A549 (cell line): ENCODE measurements around the gene BARX1. TPM values are rescaled to one million over a fixed set of nuclear protein-coding genes. Genes with fewer than 3 reads are reported as not detected.

Source experiments
- ATAC-seq, 2 experiments: fragments of 200-7000 bp in 1 of 2; fragments of >200 bp in 1 of 2; cut with Nextera tagmentation in 1 of 2; cut with Tn5 transposase in 1 of 2; 3 replicates each; pipeline versions ENCODE4 v1.8.0 to v1.9.1; 2018 to 2020; ENCODE audit warnings: mild to moderate bottlenecking in 1 of 2, moderate library complexity in 1 of 2
- CTCF ChIA-PET: fragments of 300-600 bp; sonication (Branson Sonifier 250); formaldehyde crosslinking; extraction: SDS; loops from one replicate; lab custom pipeline; 2021; ENCODE audit warnings: antibody characterized with exemption, inconsistent platforms; lab: Yijun Ruan, JAX
- POLR2A ChIA-PET: fragments of 350-600 bp; formaldehyde crosslinking; extraction: SDS; loops from one replicate; lab custom pipeline; 2021; ENCODE audit warnings: antibody characterized with exemption, inconsistent platforms; lab: Yijun Ruan, JAX
- DNase-seq, 2 experiments: peaks; one replicate each; pipeline versions ENCODE4 v3.0.0 to v3.0.0-alpha.2; 2011 to 2016; ENCODE audit warnings: low read depth in 1 of 2, low spot score in 1 of 2
- FAIRE-seq: peaks from 2 replicates; lab custom pipeline; 2011; peaks lifted over from hg19 to GRCh38; lab: Jason Lieb, UNC
- H3K27ac ChIP-seq, 2 experiments: fragments of >200 bp; sonication (Bioruptor Twin); formaldehyde crosslinking; 3 replicates each; pipeline ENCODE4 v1.5.1; 2016 to 2017
- H3K4me1 ChIP-seq: fragments of >200 bp; sonication (Bioruptor Twin); formaldehyde crosslinking; 3 replicates; pipeline ENCODE4 v1.6.1; 2016
- H3K4me2 ChIP-seq: fragments of >200 bp; sonication (Bioruptor Twin); formaldehyde crosslinking; 3 replicates; pipeline ENCODE4 v1.6.1; 2016
- H3K4me3 ChIP-seq: fragments of >200 bp; sonication (Bioruptor Twin); formaldehyde crosslinking; 3 replicates; pipeline ENCODE4 v1.5.1; 2016
- H3K9me3 ChIP-seq: fragments of >200 bp; sonication (Bioruptor Twin); formaldehyde crosslinking; 3 replicates; pipeline ENCODE4 v1.6.1; 2016
- BHLHE40 ChIP-seq: IDR thresholded peaks from 2 replicates; pipeline ENCODE4 v1.6.1; 2012; ENCODE audit warnings: low read depth, low read length, inconsistent platforms
- CBX2 ChIP-seq: fragments of 200-600 bp; sonication (generic); IDR thresholded peaks from 2 replicates; pipeline ENCODE4 v1.6.1; 2016; ENCODE audit warnings: low read depth, mild to moderate bottlenecking, borderline replicate concordance
- CBX8 ChIP-seq: fragments of 200-600 bp; sonication (generic); IDR thresholded peaks from 2 replicates; pipeline ENCODE4 v1.6.1; 2016
- CEBPB ChIP-seq, 2 experiments: fragments of >200 bp in 1 of 2; sonication (Bioruptor Twin) in 1 of 2; formaldehyde crosslinking in 1 of 2; IDR thresholded peaks; 2 replicates each; pipeline ENCODE4 v1.6.1; 2012 to 2016
- CHD2 ChIP-seq: fragments of 150-350 bp; IDR thresholded peaks from 2 replicates; pipeline ENCODE4 v1.6.1; 2014; ENCODE audit warnings: low read length; ENCODE audit not compliant: partially characterized antibody
- EHF ChIP-seq: fragments of 250-450 bp; sonication (Bioruptor Pico); IDR thresholded peaks from 2 replicates; pipeline ENCODE4 v1.5.0; 2020; ENCODE audit warnings: mild to moderate bottlenecking
- EHMT2 ChIP-seq: fragments of 200-600 bp; sonication (generic); IDR thresholded peaks from 2 replicates; pipeline ENCODE4 v1.6.1; 2016; ENCODE audit warnings: antibody characterized with exemption, low read depth, mild to moderate bottlenecking, moderate library complexity
- HDAC2 ChIP-seq: fragments of 200-600 bp; sonication (generic); IDR thresholded peaks from 2 replicates; pipeline ENCODE4 v1.6.1; 2016
- HEYL ChIP-seq: fragments of 250-450 bp; sonication (Bioruptor Pico); IDR thresholded peaks from 2 replicates; pipeline ENCODE4 v1.8.0; 2021; ENCODE audit warnings: mild to moderate bottlenecking, moderate library complexity
- JUN ChIP-seq, 2 experiments: fragments of >200 bp; sonication (Bioruptor Twin); formaldehyde crosslinking; IDR thresholded peaks; 2 replicates in 1 of 2; 3 replicates in 1 of 2; pipeline ENCODE4 v1.6.1; 2016 to 2017
- MAFK ChIP-seq: fragments of 450-650 bp; IDR thresholded peaks from 2 replicates; pipeline ENCODE4 v1.6.1; 2014; ENCODE audit not compliant: partially characterized antibody
- MYC ChIP-seq: IDR thresholded peaks from 2 replicates; pipeline ENCODE4 v1.6.1; 2012; ENCODE audit warnings: mild to moderate bottlenecking, inconsistent platforms, low read length, improper control_type of control experiment, borderline replicate concordance
- NFE2L2 ChIP-seq: fragments of 150-350 bp; conservative IDR thresholded peaks from 2 replicates; pipeline ENCODE4 v1.6.1; 2014; ENCODE audit warnings: low read length
- POLR2A ChIP-seq: IDR thresholded peaks from 2 replicates; pipeline ENCODE4 v1.6.1; 2012; ENCODE audit warnings: mild to moderate bottlenecking, low read length
- POLR2AphosphoS2 ChIP-seq: conservative IDR thresholded peaks from 2 replicates; pipeline ENCODE4 v1.6.1; 2012; ENCODE audit warnings: low read length, improper control_type of control experiment, inconsistent platforms
- RNF2 ChIP-seq: fragments of 200-600 bp; sonication (generic); IDR thresholded peaks from 2 replicates; pipeline ENCODE4 v1.6.1; 2016; ENCODE audit warnings: low read depth, mild to moderate bottlenecking, antibody characterized with exemption, moderate library complexity, borderline replicate concordance
- SREBF2 ChIP-seq: fragments of 450-650 bp; IDR thresholded peaks from 2 replicates; pipeline ENCODE4 v1.6.1; 2014; ENCODE audit warnings: mild to moderate bottlenecking, moderate library complexity
- TFCP2L1 ChIP-seq: fragments of 250-450 bp; sonication (Bioruptor Pico); IDR thresholded peaks from 2 replicates; pipeline ENCODE4 v1.5.0; 2021; ENCODE audit warnings: mild to moderate bottlenecking
- TP53 ChIP-seq: fragments of 250-450 bp; sonication (Bioruptor Pico); IDR thresholded peaks from 2 replicates; pipeline ENCODE4 v1.5.0; 2021; ENCODE audit warnings: mild to moderate bottlenecking, moderate library complexity
- ZFP36 ChIP-seq: fragments of 450-650 bp; IDR thresholded peaks from 2 replicates; pipeline ENCODE4 v1.6.1; 2014; ENCODE audit warnings: borderline replicate concordance; ENCODE audit not compliant: partially characterized antibody
- WGBS: methylation state at CpG from one replicate; pipeline ENCODE4 v1.1.6; 2017; ENCODE audit errors: missing lambda C conversion rate; 5-methylcytosine and 5-hydroxymethylcytosine counted together
- polyA plus RNA-seq, 4 experiments: library from polyadenylated mRNA; depleted of rRNA in 3 of 4; stranded (reverse); fragments of >200 nt; fragmentation: RNase III in 1 of 4; extraction: RNeasy Plus Mini Kit Qiagen cat#74134 plus additional on column Dnase treatment in 1 of 4; gene quantifications; 2 replicates in 3 of 4; 3 replicates in 1 of 4; pipeline ENCODE4 v1.2.3, GENCODE V29; 2011 to 2017
- TF ChIP-seq, protein P1 (sequence below): IDR thresholded peaks from 2 replicates; pipeline ENCODE4 v1.6.1; 2012
- TF ChIP-seq, protein P2 (sequence below): fragments of 250-450 bp; sonication (Bioruptor Pico); IDR thresholded peaks from 2 replicates; pipeline ENCODE4 v1.5.0; 2021; ENCODE audit warnings: mild to moderate bottlenecking, moderate library complexity, borderline replicate concordance
- TF ChIP-seq, protein P3 (sequence below): fragments of 450-650 bp; IDR thresholded peaks from 2 replicates; pipeline ENCODE4 v1.6.1; 2014; ENCODE audit warnings: antibody characterized with exemption
- TF ChIP-seq, protein P4 (sequence below): fragments of >200 bp; sonication (Bioruptor Twin); formaldehyde crosslinking; IDR thresholded peaks from 3 replicates; pipeline ENCODE4 v1.6.1; 2016

Gene BARX1
- polyA plus RNA-seq, 2 of the 4 experiments (the other 2 are of a cell fraction) = 3.5 to 7.3 TPM

DNA sequence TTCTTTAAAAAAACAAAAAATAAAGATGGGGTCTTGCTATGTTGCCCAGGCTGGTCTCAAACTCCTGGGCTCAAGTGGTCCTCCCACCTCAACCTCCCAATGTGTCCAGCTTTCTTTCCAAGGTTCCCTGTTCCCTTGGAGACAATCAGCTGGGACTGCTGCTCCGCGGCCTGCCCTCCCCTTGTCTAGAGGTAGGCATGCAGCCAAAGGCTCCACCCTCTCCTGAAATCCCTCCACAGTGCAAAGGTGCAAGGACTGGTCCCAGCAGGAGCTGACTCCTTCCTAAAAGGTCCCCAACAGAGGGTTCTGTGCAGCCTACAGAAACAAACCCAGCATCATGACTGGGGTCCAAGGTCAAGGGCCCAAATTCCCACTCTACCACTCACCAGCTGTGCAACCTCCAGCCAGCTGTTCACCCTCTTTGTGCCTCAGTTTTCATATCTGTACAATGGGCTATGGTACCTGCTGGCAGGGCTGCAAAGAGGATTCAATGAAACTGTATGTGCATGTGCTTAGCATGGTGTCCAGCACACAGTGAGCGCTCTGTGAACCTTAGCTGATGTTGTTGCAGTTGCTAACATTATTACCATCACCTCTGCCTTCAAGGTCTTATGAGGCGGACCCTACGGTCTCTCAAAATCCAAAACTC is 47.5 kb downstream of the BARX1 start:
- no peak overlapping the region for H3K4me2 ChIP-seq
- no peaks in the 10 kb centered on the region for H3K4me1 ChIP-seq
- ChIA-PET CTCF (interaction anchor here (0.5 to 1.2 kb wide), 3 partner anchors 48 to 226 kb away, joined by 3 read pairs; no protein-coding TSS in a partner anchor), POLR2A (no interaction called here)
- TF ChIP-seq POLR2AphosphoS2 (no peak), NFE2L2 (no peak), TFCP2L1 (CRISPR knock-in tag) (no peak), HEYL (no peak), SREBF2 (no peak), RNF2 (no peak)
- TF ChIP-seq, protein P1, sequence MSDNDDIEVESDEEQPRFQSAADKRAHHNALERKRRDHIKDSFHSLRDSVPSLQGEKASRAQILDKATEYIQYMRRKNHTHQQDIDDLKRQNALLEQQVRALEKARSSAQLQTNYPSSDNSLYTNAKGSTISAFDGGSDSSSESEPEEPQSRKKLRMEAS = no peak
- H3K4me3 ChIP-seq = no peak overlapping the region
- H3K9me3 ChIP-seq = no peaks in the 10 kb centered on the region
- ATAC-seq (no peak), DNase-seq (no peak), FAIRE-seq (no peak)
- no peak overlapping the region for H3K27ac ChIP-seq
- WGBS = 52% methylated on average over 5 of the region's 5 CpGs

DNA sequence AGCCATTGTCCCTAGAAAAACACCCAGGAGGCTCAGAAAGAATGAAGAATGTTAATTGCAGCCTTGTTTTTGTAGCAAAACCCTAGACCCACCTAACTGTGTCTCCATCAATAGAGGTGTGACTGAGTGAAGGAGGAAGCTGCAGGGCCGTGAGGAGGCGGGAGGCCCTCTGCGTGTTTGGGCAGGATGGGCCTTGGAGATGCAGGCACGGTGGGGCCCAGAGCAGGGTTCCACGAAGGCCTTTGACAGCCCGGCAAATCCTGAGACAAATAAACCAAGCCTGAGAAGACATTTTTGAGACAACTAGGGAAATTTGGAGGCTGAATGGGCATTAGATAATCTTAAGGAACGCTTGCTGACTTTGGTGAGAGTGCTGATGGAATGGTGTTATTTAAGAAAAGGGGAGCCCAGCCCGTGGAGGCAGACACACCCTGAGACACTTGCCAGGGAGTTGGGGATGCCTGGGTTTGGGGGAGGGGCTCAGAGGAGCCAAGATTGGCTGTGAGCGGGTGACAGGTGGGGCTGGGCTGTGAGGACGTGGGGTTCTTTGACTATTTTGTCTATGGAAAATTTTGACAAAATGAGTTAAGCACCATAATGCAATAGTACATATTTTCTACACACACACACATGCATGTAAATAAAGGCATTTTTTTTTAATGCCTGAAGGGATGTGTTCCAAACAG is 48.8 kb downstream of the BARX1 start:
- no peak for ATAC-seq
- no peaks in the 10 kb centered on the region for H3K4me1 ChIP-seq
- H3K9me3 ChIP-seq = no peaks in the 10 kb centered on the region
- H3K4me3 ChIP-seq = no peak overlapping the region
- no peak for DNase-seq
- CTCF ChIA-PET = no interaction called here
- TF ChIP-seq TP53 (CRISPR knock-in tag) (no peak), CBX2 (no peak)
- TF ChIP-seq, protein P2, sequence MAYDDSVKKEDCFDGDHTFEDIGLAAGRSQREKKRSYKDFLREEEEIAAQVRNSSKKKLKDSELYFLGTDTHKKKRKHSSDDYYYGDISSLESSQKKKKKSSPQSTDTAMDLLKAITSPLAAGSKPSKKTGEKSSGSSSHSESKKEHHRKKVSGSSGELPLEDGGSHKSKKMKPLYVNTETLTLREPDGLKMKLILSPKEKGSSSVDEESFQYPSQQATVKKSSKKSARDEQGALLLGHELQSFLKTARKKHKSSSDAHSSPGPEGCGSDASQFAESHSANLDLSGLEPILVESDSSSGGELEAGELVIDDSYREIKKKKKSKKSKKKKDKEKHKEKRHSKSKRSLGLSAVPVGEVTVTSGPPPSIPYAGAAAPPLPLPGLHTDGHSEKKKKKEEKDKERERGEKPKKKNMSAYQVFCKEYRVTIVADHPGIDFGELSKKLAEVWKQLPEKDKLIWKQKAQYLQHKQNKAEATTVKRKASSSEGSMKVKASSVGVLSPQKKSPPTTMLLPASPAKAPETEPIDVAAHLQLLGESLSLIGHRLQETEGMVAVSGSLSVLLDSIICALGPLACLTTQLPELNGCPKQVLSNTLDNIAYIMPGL (CRISPR knock-in tag) = no peak
- no peak overlapping the region for H3K4me2 ChIP-seq
- POLR2A ChIA-PET = no interaction called here
- H3K27ac ChIP-seq = no peak overlapping the region
- WGBS = 51% methylated on average over 10 of the region's 10 CpGs
- FAIRE-seq = no peak

DNA sequence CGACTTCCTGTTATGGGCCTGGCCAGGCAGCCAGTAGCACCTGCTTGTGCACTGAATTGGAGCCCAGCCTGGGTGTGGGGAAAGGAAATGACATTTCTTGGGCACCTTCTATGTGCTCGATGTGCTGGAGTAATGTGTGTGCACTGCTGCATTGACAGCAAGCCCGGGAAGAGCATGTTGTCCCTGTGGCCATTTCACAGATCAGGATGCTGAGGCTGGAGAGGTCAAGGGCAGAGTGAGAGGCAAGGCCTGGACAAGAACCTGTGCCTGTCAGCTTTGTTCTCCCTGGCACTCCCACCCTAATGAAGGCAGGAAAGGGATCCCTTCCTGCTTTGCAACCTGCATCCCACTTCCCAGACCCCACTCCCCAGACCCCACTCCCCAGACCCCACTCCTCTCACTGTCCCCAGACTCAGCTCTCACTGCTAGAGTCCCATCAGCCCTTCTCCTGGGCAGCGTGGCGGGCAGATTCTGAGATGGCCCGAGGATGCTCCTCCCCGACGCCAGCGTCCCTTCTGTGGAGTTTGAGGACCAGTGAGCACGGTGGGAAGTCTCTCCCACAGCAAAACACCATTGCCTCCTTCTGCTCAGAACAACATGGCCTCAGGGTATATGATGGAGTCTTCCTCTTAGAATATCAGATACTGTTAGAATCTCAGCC is 49.6 kb downstream of the BARX1 start:
- Histone ChIP-seq H3K4me1 (no peaks in the 10 kb centered on the region), H3K4me3 (no peak overlapping the region), H3K27ac (no peak overlapping the region), H3K9me3 (no peaks in the 10 kb centered on the region), H3K4me2 (no peak overlapping the region)
- TF ChIP-seq MYC (no peak), JUN (IDR thresholded peaks at IDR 0.05) (no peak), EHMT2 (no peak)
- ATAC-seq (no peak), FAIRE-seq (no peak), DNase-seq (no peak)
- 26% methylated on average over 4 of the region's 10 CpGs for WGBS
- POLR2A ChIA-PET = no interaction called here
- CTCF ChIA-PET = no interaction called here

DNA sequence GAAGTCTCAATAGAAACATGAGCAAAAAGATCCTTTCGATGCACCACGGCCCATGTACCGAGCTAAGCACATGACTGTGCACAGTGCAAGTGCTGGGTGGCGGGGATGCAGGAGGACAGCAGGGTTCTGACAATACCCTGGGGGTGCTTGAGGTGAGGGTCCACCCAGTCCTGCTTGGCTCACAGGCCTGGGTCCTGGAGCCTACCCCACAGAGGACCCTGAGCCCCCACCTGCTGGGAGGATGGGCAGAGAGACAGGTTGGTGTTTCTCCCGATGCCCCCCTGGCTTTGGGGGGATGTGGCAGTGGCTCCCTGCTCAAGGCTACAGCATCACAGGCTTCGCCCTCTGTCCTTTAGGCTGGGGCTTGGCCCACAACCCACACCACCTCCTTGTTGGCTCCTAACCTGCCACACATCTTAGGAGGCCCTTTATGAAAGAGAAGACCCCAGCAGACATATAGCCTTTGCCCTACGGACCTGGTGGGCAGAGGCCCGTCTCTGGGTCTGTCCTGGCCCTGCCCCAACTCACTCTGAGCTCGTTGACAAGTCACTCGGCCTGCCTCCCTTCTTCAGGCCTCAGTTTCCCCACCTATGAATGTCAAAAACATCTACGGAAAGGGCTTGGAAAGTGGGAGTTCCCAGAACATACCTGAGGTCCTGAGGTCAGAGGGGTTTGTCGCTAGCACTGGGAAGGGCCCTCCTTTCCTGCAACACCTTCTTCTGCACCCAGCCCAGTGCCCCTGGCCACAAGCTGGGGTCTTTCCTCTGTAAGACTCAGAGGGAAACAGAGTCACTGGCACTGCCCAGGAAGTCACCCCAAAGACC is 50.3 kb downstream of the BARX1 start:
- ATAC-seq = no peak
- H3K27ac ChIP-seq = no peak overlapping the region
- no peak overlapping the region for H3K4me2 ChIP-seq
- no peaks in the 10 kb centered on the region for H3K9me3 ChIP-seq
- no peaks in the 10 kb centered on the region for H3K4me1 ChIP-seq
- ChIA-PET CTCF (no interaction called here), POLR2A (no interaction called here)
- WGBS = 51% methylated on average over 8 of the region's 12 CpGs
- DNase-seq = no peak
- H3K4me3 ChIP-seq = no peak overlapping the region
- no peak for FAIRE-seq
- no peak for TF ChIP-seq ZFP36
- TF ChIP-seq, protein P3, sequence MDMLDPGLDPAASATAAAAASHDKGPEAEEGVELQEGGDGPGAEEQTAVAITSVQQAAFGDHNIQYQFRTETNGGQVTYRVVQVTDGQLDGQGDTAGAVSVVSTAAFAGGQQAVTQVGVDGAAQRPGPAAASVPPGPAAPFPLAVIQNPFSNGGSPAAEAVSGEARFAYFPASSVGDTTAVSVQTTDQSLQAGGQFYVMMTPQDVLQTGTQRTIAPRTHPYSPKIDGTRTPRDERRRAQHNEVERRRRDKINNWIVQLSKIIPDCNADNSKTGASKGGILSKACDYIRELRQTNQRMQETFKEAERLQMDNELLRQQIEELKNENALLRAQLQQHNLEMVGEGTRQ = no peak
- TF ChIP-seq, protein P1 = no peak
- TF ChIP-seq MAFK = no peak
- no peak for TF ChIP-seq POLR2AphosphoS2
- TF ChIP-seq CHD2 = no peak
- no peak for TF ChIP-seq CBX8
- TF ChIP-seq, protein P4, sequence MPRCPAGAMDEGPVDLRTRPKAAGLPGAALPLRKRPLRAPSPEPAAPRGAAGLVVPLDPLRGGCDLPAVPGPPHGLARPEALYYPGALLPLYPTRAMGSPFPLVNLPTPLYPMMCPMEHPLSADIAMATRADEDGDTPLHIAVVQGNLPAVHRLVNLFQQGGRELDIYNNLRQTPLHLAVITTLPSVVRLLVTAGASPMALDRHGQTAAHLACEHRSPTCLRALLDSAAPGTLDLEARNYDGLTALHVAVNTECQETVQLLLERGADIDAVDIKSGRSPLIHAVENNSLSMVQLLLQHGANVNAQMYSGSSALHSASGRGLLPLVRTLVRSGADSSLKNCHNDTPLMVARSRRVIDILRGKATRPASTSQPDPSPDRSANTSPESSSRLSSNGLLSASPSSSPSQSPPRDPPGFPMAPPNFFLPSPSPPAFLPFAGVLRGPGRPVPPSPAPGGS = no peak
- no peak for TF ChIP-seq POLR2A
- TF ChIP-seq EHF (CRISPR knock-in tag) = no peak
- TF ChIP-seq CEBPB (IDR thresholded peaks at IDR 0.05) = no peak
- no peak for TF ChIP-seq NFE2L2
- no peak for TF ChIP-seq CBX2
- TF ChIP-seq BHLHE40 = no peak
- no peak for TF ChIP-seq HDAC2
